HG03097 (cell line): ENCODE measurements around the gene KNL1.
A peak's percentile ranks its signal among the peaks of the same experiment; 100 is the strongest.
"Not testable (repeated sequence)": the region's sequence is repeated elsewhere in the genome, so short reads cannot be mapped to it uniquely, and the experiment has no call there.

Experiments used
- ATAC-seq: cut with Tn5 transposase; IDR thresholded peaks from one replicate; pipeline ENCODE4 v1.9.1; 2021; ENCODE audit not compliant: unreplicated experiment, low FRiP score

The KNL1 gene

GRCh38 chr15:40578892-40579291 is 15.2 kb upstream of the KNL1 start:
- no peak for ATAC-seq

DNA sequence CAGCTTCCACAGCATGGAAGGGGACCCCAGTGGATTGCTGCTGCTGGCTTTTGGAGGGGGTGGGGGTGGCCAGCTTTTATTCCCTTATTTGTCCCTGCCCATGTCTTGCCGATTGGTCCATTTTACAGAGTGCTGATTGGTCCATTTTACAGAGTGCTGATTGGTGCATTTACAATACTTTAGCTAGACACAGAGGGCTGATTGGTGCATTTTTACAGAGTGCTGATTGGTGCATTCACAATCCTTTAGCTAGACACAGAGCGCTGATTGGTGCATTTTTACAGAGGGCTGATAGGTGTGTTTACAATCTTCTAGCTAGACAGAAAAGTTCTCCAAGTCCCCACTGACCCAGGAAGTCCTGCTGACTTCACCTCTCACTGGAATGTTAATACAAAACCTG is 12.3 kb upstream of the KNL1 start:
- not testable (repeated sequence) for ATAC-seq

GRCh38 chr15:40582726-40583246 is 11.3 kb upstream of the KNL1 start:
- ATAC-seq = no peak

DNA sequence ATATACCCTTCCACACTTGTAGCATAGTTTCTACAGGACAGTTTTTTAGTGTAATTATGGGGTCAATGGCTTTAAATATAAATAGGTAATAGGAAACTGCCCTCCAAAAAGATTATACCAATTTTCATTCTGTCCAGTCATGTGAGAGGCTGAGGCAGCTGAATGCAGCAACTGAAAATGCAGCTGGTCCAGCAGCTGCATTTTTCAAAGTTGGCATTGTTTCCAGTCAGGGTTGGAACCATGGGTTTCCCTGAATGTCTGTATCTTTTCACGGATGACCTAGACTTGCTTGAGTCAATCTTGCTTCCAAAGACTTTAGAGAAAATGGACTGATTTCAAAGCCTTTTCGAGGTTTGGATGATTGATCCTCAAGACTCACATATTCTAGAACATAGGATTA is 9.9 kb upstream of the KNL1 start:
- no peak for ATAC-seq

- ATAC-seq = no peak
Measured at GRCh38 chr15:40590667-40591050, 3.4 kb upstream of the KNL1 start.

- no peak for ATAC-seq
Measured at GRCh38 chr15:40591389-40591788, 2.7 kb upstream of the KNL1 start.

- no peak for ATAC-seq
Measured at GRCh38 chr15:40593165-40593564, 884 bp upstream of the KNL1 start.

GRCh38 chr15:40594429-40594836 is 384 bp downstream of the KNL1 start:
- ATAC-seq = peak; percentile 45

GRCh38 chr15:40595219-40595618 is 1.2 kb downstream of the KNL1 start:
- ATAC-seq = no peak

DNA sequence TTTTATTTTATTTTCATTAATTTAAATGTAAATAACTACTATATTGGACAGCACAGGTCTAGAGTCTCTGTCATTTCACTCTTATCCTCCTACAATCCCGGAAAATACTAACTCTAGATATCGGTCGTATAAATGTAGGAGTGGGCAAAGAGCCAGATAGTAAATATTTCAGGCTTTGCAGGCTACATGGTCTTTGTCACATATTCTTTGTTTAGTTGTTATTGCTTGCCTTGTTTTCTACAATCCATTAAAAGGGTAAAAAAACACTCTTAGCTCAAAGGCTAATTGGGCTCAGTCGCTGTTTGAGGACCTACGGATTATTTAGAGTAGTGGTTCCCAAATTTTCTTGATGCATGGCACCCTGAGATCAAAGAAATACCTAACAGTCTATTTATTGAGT is 1.7 kb downstream of the KNL1 start:
- no peak for ATAC-seq

DNA sequence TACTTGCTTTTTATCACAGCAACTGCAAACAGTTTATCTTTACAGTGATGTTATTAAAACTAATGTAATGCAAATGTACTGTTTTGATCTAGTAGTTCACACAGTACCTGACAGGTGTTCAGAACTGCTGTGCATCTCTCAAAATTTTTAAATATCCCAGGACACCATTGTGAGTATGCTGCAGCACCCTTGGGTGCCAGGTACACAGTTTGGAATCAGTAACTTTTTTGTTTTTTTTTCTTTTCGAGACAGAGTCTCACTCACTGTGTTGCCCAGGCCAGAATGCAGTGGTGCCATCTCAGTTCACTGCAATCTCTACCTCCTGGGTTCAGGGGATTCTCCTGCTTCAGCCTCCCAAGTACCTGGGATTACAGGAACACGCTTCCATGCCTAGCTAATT is 3.0 kb downstream of the KNL1 start:
- no peak for ATAC-seq

DNA sequence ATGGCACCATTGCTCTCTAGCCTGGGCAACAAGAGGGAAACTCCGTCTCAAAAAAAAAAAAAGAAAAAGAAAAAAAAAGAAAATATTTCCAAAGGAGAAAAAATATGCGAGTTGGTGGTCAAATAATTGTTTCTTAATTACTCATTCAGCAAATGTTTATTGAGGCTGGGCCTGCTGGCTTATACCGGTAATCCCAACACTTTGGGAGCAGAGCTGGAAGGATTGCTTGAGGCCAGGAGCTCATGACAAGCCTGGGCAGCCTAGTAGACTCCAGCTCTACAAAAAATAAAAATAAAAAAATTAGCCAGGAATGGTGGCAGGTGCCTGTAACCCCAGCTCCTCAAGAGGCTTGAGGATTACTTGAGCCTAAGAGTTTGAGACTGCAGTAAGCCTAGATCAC is 4.1 kb downstream of the KNL1 start:
- ATAC-seq = no peak

GRCh38 chr15:40598672-40599071 is 4.6 kb downstream of the KNL1 start:
- ATAC-seq = no peak

DNA sequence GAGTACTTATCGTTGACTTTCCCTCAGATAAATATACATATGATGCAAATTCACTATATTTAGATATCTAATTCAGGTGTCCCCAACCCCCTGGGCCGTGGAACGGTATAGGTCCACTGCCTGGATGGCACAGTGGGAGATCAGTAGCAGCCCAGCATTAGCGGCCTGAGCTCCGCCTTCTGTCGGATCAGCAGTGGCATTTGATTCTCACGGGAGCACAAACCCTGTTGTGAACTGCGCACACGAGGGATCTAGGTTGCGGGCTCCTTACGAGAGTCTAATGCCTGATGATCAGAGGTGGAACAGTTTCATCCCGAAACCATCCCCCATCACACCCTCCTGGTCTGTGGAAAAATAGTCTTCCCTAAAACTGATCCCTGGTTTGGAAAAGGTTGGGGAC is 6.9 kb downstream of the KNL1 start:
- no peak for ATAC-seq

GRCh38 chr15:40603935-40604334 is 9.9 kb downstream of the KNL1 start:
- no peak for ATAC-seq

- ATAC-seq = no peak
Measured at GRCh38 chr15:40613080-40613479, 19.0 kb downstream of the KNL1 start.

DNA sequence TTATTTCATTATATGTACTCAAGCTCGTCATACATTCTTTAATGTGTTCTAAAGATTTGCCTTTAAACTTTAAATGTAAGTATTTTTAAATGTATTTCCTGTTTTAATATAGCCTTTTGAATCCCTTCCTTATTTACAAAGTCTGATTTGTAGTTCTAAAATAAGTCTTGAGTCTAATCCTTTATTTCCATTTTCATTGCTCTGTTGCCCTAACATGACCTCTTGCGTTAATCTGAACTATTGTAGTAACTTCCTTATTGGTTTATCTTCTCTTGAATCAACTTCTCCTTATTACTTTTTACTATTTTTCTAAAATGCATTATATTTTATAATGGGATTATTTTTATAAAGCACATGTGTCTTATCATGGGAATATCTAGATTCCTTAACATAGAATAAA is 24.0 kb downstream of the KNL1 start:
- ATAC-seq = no peak

GRCh38 chr15:40618906-40619305 is 24.9 kb downstream of the KNL1 start:
- ATAC-seq = no peak

- ATAC-seq = no peak
Measured at GRCh38 chr15:40623361-40623760, 29.3 kb downstream of the KNL1 start.

GRCh38 chr15:40630313-40630712 is 36.3 kb downstream of the KNL1 start:
- ATAC-seq = no peak

DNA sequence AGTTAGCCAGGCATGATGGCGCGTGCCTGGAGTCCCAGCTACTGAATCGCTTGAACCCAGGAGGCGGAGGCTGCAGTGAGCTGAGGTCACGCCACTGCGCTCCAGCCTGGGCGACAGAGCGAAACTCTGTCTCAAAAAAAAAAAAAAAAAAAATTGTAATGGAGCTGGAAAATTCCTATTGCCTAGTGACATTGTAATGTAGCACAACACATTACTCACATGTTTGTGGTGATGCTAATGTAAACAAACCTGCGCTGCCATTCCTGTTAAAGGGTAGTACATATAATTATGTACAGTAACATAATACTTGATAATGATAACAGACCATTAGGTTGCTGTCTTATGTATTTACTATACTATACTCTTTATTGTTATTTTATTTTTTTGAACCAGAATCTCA is 39.1 kb downstream of the KNL1 start:
- ATAC-seq = no peak

- no peak for ATAC-seq
Measured at GRCh38 chr15:40637221-40637745, 43.2 kb downstream of the KNL1 start.

DNA sequence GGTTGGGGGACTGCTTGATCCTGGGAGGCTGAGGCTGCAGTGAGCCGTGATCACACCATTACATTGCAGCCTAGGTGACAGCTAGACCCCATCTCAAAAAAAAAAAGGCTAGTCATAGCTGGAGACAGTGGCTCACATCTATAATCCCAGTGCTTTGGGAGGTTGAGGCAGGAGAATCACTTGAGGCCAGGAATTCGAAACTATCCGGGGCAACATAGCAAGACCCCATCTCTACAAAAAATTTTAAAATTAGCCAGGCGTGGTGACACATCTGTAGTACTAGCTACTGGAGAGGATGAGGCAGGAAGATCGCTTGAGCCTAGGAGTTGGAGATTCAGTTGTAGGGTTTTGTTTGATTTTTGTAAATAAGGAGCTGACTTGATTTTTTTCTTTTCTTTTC is 45.6 kb downstream of the KNL1 start:
- no peak for ATAC-seq
